NCI-H524 (cell line): Measurements from ENCODE around the gene SEMA5B.

ENCODE experiments used
- DNase-seq, 2 experiments: peaks; one replicate each; lab custom pipeline; 2025; lab: John Stamatoyannopoulos, UW

Gene SEMA5B

DNA sequence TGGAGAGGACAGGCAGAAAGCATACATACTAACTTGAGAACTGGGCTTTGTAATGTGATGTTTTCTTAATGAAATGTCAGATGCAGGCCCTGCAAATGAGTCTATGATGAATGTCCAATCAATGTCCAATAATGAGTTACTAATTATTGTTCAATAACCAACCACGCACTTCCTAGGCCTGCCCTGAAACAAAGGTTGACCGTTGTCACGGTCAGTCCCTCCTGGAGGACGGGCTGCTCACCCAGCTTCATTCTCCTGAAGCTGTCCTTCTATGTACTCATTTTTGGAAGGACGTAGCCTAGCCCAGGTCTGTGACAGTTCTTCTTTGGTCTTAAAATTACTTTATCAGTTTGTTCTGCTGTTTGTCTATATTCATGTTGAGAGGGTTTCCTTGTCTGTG lies 30.9 kb upstream of the SEMA5B start:
- no peak for DNase-seq

GRCh38 chr3:123055352-123055751 lies 27.8 kb upstream of the SEMA5B start:
- DNase-seq, result peak; percentile 49 to 85

- DNase-seq, result no peak
These were observed 27.4 kb upstream of the SEMA5B start for GRCh38 chr3:123054931-123055330.

DNA sequence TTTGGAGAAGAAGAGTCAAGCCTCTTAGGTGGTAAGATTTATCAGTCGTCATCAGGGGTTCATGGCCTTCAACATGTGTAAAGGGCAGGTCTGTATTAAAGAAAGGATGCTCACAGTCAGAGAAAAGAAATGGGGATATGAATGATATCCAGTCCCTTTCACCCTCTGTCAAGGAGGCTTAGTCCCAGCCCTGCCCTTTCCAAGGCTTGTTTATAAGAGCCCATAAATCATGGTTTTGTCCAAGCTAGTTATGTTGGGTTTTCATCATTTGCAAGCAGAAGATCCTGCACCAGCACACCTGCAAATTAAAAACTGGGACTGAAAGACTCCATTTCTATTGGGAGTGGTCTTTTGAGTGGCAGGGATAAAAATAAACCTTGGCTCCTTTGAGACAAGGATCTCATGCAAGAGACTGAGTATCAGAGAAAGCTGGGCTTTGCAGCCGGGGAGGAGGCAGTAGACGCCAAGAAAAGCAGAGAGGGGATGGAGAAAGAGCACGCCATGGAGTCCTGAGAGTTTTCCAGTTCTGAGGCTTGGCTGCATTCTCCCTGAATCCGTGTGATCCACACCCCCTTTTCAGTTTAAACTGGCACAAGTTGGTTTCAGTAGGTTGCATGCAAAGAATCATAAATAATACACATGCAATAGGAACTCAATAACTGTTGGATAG lies 26.7 kb upstream of the SEMA5B start:
- no peak for DNase-seq

DNA sequence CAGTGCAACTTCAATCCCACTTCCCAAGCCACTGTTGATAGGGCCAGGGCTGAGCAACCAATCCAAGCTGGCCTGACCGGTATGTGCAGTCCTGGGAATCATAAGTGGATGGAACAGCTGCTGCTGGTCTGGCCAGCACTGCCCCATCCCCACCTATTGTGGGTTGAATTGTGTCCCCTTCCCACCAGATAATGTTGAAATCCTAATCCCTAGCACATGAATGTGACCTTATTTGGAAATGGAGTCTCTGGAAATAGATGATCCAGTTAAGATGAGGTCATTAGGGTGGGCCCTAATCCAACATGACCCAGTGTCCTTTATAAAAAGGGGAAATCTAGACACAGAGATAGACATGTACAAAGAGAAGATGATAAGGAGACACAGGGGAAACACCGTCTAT lies 25.5 kb upstream of the SEMA5B start:
- DNase-seq, result peak in 1 of 2 experiments; percentile 58

- DNase-seq, result no peak
These were observed 23.1 kb upstream of the SEMA5B start for GRCh38 chr3:123050666-123051065.

DNA sequence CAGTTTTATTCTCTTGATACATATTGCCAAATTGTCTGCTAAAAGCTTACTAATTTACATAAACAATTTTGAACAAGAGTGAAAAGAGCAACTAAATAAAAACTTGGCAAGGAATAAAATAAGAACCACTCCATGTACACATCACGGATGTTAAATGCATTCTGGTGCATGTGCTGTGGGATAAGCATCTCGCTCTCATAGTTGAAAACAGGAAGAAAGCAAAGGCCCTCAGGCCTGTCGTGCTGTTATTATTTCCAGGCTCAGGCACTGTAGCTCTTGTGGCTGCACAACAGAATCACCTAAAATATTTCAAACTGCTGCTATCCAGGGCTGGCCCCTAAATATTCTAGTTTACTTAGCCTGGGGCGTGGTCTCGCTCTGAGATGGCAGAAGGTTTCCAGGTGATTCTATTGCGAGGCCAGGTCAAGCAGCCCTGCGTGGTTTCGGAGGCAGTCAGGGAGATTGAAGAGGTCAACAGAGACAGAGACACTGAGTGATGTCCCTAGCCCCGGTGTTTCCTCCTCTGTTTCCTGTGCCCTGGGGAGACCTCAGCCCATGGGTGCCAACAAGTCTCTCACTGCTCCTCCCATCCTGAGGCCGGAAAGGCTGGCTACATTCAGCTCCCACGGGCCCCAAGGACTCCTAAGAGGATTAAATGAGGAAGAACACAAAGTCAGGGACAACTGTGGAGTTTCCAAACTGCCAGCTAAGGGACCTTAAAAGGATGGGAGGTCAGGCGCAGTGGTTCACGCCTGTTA lies 21.1 kb upstream of the SEMA5B start:
- DNase-seq, result no peak

DNA sequence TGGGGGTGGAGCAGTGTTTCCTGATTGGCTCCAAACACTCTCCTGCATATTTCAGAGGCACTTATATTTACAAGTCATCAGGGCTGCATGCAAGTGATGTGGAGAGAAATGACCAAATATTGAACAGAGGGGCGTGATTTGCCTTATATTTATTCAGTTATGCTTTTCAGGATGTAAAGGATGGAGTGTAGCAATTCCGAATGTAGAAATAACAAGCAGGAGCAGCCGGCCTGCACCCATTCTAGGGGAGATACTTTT lies 19.4 kb upstream of the SEMA5B start:
- no peak for DNase-seq

GRCh38 chr3:123046262-123047061 lies 18.9 kb upstream of the SEMA5B start:
- no peak for DNase-seq

- no peak for DNase-seq
These were observed 17.6 kb upstream of the SEMA5B start for GRCh38 chr3:123044981-123045763.

- peak; percentile 87 to 94 for DNase-seq
These were observed 14.8 kb upstream of the SEMA5B start for GRCh38 chr3:123042413-123042812.

DNA sequence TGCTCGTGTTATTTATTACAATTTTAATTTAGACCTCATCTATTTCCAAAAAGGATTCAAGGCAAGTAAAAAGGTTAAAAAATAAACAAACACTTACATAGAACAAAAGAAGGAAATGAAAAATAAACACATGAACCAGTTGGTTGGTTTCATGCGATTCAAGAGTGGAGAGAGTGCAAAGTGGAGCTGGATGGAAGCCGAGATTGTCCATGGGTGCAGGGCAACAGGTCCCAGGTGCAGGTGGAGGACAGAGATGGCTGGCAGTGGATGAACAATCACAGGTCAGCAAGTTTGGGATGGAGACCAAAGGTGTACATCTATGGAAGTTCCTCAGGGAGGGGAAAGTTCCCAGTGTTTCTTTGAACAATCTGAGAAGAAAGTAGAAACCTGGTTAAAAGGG lies 11.6 kb upstream of the SEMA5B start:
- DNase-seq, result no peak

- DNase-seq, result no peak
These were observed 11.2 kb upstream of the SEMA5B start for GRCh38 chr3:123038751-123039150.

DNA sequence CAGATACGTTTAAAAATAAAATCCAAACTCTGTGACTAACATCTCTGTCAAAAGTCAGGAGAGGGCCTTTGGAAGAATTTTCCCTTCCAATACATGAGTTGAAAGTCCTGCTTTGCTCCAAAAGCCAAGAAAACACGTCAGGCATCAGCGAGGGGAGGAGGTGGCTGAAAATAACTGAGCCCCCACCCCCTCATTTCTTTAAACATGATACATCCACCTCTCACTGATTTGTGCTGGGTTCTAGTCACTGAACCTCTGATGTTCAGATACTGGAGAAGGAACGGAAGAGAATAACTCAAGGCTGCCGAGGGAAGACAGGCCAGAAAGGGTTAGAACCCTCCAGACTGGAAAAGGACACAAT lies 9.4 kb upstream of the SEMA5B start:
- no peak for DNase-seq

- peak; percentile 89 to 92 for DNase-seq
These were observed 8.9 kb upstream of the SEMA5B start for GRCh38 chr3:123036352-123037014.

GRCh38 chr3:123034996-123035395 lies 7.4 kb upstream of the SEMA5B start:
- no peak for DNase-seq

DNA sequence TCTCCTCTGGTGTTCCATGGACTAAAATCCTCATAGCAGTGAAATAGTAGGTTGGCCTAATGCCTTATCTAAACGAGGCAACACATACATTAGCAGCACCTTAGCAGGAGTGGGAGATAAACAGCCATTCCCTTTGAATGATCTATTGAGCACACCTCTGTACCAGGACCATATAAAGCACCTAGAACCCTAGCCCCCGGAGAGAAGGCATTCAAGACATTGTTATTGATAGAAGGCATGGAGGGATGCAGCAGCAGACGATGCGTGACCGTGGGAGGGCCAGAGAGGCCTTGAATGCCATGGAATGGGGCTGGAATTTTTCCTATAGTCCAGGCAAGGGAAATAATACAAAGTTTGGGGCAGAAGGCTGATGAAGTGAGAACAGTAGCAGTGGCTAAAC lies 6.6 kb upstream of the SEMA5B start:
- no peak for DNase-seq

GRCh38 chr3:123032057-123032456 lies 4.5 kb upstream of the SEMA5B start:
- no peak for DNase-seq

GRCh38 chr3:123031051-123031450 lies 3.5 kb upstream of the SEMA5B start:
- DNase-seq, result peak in 1 of 2 experiments; percentile 39

DNA sequence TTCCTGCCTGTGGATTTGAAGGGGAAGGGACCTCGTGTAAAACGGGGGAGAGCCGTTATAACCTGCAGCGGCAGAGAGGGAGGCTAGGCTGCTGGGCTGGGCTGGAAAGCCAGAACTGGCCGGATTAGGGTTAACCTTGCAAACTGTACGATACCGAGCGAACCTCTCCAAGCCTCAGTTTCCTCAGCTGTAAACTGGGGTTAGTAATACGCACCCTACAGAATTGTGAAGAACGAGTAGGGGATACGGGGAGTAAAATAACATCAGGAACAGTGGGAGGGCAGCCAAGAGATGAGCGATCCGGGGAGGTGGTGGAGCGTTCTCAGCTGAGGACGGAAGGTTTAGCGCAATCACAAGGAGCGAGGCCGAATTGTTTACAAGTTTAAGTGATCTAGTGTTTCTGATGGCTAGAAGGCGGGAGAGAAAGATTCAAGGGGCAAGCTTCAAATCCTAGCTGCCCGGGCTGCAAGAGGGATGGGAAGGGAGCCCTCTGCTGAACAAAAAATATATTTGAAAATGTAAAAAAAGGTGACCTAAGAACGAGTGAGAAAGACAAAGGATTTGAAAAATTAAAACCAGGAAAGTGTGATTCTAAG lies 768 bp upstream of the SEMA5B start:
- DNase-seq, result peak; percentile 89 to 93

GRCh38 chr3:123026565-123027291 lies 835 bp downstream of the SEMA5B start:
- peak in 1 of 2 experiments; percentile 62 for DNase-seq
